Thymus (tissue), 11 donors: Measurements from ENCODE around the gene RANBP3. TPM values are rescaled to one million over a fixed set of nuclear protein-coding genes. Genes with fewer than 3 reads are reported as not detected.
"Not testable (repeated sequence)": the region's sequence is repeated elsewhere in the genome, so short reads cannot be mapped to it uniquely, and the experiment has no call there.

ENCODE experiments used
- DNase-seq, 9 donors: peaks; one replicate each; pipeline ENCODE4 v3.0.0-alpha.2; 2013; ENCODE audit warnings: low spot score in 9 of 9, low read depth in 6 of 9, missing footprints in 1 of 9
- H3K27ac ChIP-seq, 2 donors: one replicate each; pipeline ENCODE4 v1.5.1; 2013; ENCODE audit warnings: control low read depth in 1 of 2, low read depth in 1 of 2, low read length in 1 of 2, mild to moderate bottlenecking in 1 of 2, moderate library complexity in 1 of 2
- H3K27me3 ChIP-seq, 2 donors: one replicate each; pipeline ENCODE4 v1.5.1; 2013; ENCODE audit warnings: low read length in 1 of 2; ENCODE audit not compliant: control insufficient read depth in 2 of 2, insufficient read depth in 1 of 2
- H3K36me3 ChIP-seq, 2 donors: one replicate each; pipeline ENCODE4 v1.5.1; 2013; ENCODE audit warnings: low read length in 1 of 2, mild to moderate bottlenecking in 1 of 2, moderate library complexity in 1 of 2; ENCODE audit not compliant: control insufficient read depth in 2 of 2, insufficient read depth in 2 of 2
- H3K4me1 ChIP-seq, 2 donors: one replicate each; pipeline ENCODE4 v1.5.1; 2013; ENCODE audit warnings: low read length in 2 of 2; ENCODE audit not compliant: control insufficient read depth in 2 of 2, insufficient read depth in 2 of 2
- H3K4me3 ChIP-seq, 2 donors: one replicate each; pipeline ENCODE4 v1.5.1; 2013; ENCODE audit warnings: low read length in 2 of 2, control low read depth in 1 of 2, mild to moderate bottlenecking in 1 of 2
- H3K9me3 ChIP-seq, 2 donors: one replicate each; pipeline ENCODE4 v1.5.1; 2013; ENCODE audit warnings: low read length in 1 of 2, mild to moderate bottlenecking in 1 of 2; ENCODE audit not compliant: control insufficient read depth in 2 of 2, insufficient read depth in 1 of 2
- WGBS: extraction: QIAGEN DNeasy Blood & Tissue Kit; methylation state at CpG from one replicate; pipeline ENCODE4 v1.1.7; 2013; 5-methylcytosine and 5-hydroxymethylcytosine counted together
- polyA plus RNA-seq: library from polyadenylated mRNA; stranded (reverse); fragments of 200-250 nt; gene quantifications from one replicate; pipeline ENCODE4 v1.2.3, GENCODE V29; 2013
- total RNA-seq: library from RNA; stranded (reverse); fragments of 120-200 nt; gene quantifications from one replicate; pipeline ENCODE4 v1.2.4, GENCODE V29; 2013
- donor health status: healthy.

RANBP3 gene
- total and polyA plus RNA-seq, 2 donors: 36.7 to 39.0 TPM

- WGBS: 92% methylated on average over 28 of the region's 28 CpGs
- Histone ChIP-seq H3K27me3 (peaks cover 0 to 30% of the 10 kb centered on the region in 2 donors), H3K27ac (peak overlapping the region in 1 of 2 donors; percentile 47), H3K36me3 (peaks cover 25 to 33% of the 10 kb centered on the region in 2 donors), H3K4me3 (no peak overlapping the region), H3K4me1 (peaks cover 0 to 9% of the 10 kb centered on the region in 2 donors), H3K9me3 (peaks cover 0 to 4% of the 10 kb centered on the region in 2 donors)
- no peak for DNase-seq
These were observed 83.8 kb downstream of the RANBP3 start for GRCh38 chr19:5893907-5894703.

GRCh38 chr19:5893296-5893903 lies 84.5 kb downstream of the RANBP3 start:
- DNase-seq: no peak
- H3K27me3 ChIP-seq: peaks cover 0 to 30% of the 10 kb centered on the region in 2 donors
- peaks cover 25 to 33% of the 10 kb centered on the region in 2 donors for H3K36me3 ChIP-seq
- H3K27ac ChIP-seq: no peak overlapping the region
- peaks cover 0 to 9% of the 10 kb centered on the region in 2 donors for H3K4me1 ChIP-seq
- H3K4me3 ChIP-seq: no peak overlapping the region
- peaks cover 0 to 4% of the 10 kb centered on the region in 2 donors for H3K9me3 ChIP-seq
- 89% methylated on average over 13 of the region's 13 CpGs for WGBS

- peaks cover 0 to 30% of the 10 kb centered on the region in 2 donors for H3K27me3 ChIP-seq
- H3K4me3 ChIP-seq: no peak overlapping the region
- H3K36me3 ChIP-seq: peaks cover 21 to 33% of the 10 kb centered on the region in 2 donors
- H3K27ac ChIP-seq: peak overlapping the region in 1 of 2 donors; percentile 3
- no peak for DNase-seq
- H3K9me3 ChIP-seq: peaks cover 0 to 4% of the 10 kb centered on the region in 2 donors
- 81% methylated on average over 15 of the region's 15 CpGs for WGBS
- H3K4me1 ChIP-seq: peaks cover 0 to 9% of the 10 kb centered on the region in 2 donors
These were observed 85.1 kb downstream of the RANBP3 start for GRCh38 chr19:5892772-5893275.

- H3K27me3 ChIP-seq: peaks cover 0 to 30% of the 10 kb centered on the region in 2 donors
- H3K36me3 ChIP-seq: peaks cover 21 to 30% of the 10 kb centered on the region in 2 donors
- peaks cover 0 to 4% of the 10 kb centered on the region in 2 donors for H3K9me3 ChIP-seq
- no peak overlapping the region for H3K4me3 ChIP-seq
- H3K27ac ChIP-seq: no peak overlapping the region
- H3K4me1 ChIP-seq: peaks cover 0 to 9% of the 10 kb centered on the region in 2 donors
- WGBS: 22% methylated on average over 48 of the region's 48 CpGs
- peak in 1 of 9 donors; percentile 11 for DNase-seq
These were observed 85.8 kb downstream of the RANBP3 start for GRCh38 chr19:5891938-5892771.

- Histone ChIP-seq H3K27ac (no peak overlapping the region), H3K27me3 (peaks cover 0 to 30% of the 10 kb centered on the region in 2 donors), H3K9me3 (peaks cover 0 to 4% of the 10 kb centered on the region in 2 donors), H3K4me1 (peaks cover 0 to 9% of the 10 kb centered on the region in 2 donors), H3K36me3 (peaks cover 16 to 24% of the 10 kb centered on the region in 2 donors), H3K4me3 (no peak overlapping the region)
- no peak for DNase-seq
- WGBS: 70% methylated on average over 4 of the region's 4 CpGs
These were observed 86.4 kb downstream of the RANBP3 start for GRCh38 chr19:5891572-5891937.

DNA sequence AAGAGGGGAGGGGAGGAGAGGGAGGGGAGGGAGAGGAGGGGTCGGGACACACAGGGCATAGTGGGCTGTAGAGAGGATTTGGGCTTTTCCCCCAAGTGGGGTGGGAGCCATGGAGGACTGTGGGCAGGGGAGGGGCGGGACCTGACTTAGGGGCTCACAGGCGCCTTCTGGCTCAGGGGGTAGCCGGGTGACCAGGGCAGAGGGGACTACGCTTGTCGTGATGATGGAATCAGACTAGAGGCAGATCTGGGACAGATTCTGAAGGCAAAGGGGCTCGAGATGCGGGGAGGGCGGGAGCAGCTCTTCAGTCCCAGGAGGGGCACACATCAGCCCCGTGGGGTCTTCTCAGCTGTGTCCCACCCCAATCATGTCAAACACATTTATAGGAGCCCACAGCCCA lies 87.8 kb downstream of the RANBP3 start:
- no peak overlapping the region for H3K4me3 ChIP-seq
- peaks cover 5 to 9% of the 10 kb centered on the region in 2 donors for H3K36me3 ChIP-seq
- no peak overlapping the region for H3K27ac ChIP-seq
- peaks cover 0 to 32% of the 10 kb centered on the region in 2 donors for H3K27me3 ChIP-seq
- WGBS: 68% methylated on average over 10 of the region's 10 CpGs
- DNase-seq: no peak
- H3K4me1 ChIP-seq: peaks cover 0 to 9% of the 10 kb centered on the region in 2 donors
- H3K9me3 ChIP-seq: peaks cover 0 to 4% of the 10 kb centered on the region in 2 donors

- WGBS: 75% methylated on average over 17 of the region's 17 CpGs
- Histone ChIP-seq H3K4me1 (peaks cover 0 to 7% of the 10 kb centered on the region in 2 donors), H3K4me3 (no peak overlapping the region), H3K9me3 (peaks cover 0 to 4% of the 10 kb centered on the region in 2 donors), H3K27ac (no peak overlapping the region), H3K36me3 (peaks cover 0 to 3% of the 10 kb centered on the region in 2 donors), H3K27me3 (peaks cover 0 to 32% of the 10 kb centered on the region in 2 donors)
- DNase-seq: no peak
These were observed 88.5 kb downstream of the RANBP3 start for GRCh38 chr19:5889288-5889971.

GRCh38 chr19:5884065-5884811 lies 93.7 kb downstream of the RANBP3 start:
- DNase-seq, H3K4me3 ChIP-seq, H3K9me3 ChIP-seq, H3K4me1 ChIP-seq, H3K36me3 ChIP-seq, H3K27ac ChIP-seq: not testable (repeated sequence)
- WGBS: 87% methylated on average over 11 of the region's 11 CpGs
- peaks cover 2 to 38% of the 10 kb centered on the region in 2 donors for H3K27me3 ChIP-seq
